K562 (cell line): ENCODE results near the gene GALNT12. TPM values are rescaled to one million over a fixed set of nuclear protein-coding genes. Genes with fewer than 3 reads are reported as not detected.
A peak's percentile ranks its signal among the peaks of the same experiment; 100 is the strongest.

Source experiments
- ARNT ChIP-seq, 2 experiments: fragments of 450-650 bp; IDR thresholded peaks; 2 replicates each; pipeline ENCODE4 v1.6.1; 2016; ENCODE audit warnings: mild to moderate bottlenecking in 1 of 2
- BHLHE40 ChIP-seq: IDR thresholded peaks from 2 replicates; pipeline ENCODE4 v1.6.1; 2011; ENCODE audit warnings: low read length, improper control_type of control experiment
- DLX4 ChIP-seq: fragments of 250-450 bp; sonication (Bioruptor Pico); IDR thresholded peaks from 2 replicates; pipeline ENCODE4 v1.6.1; 2021; ENCODE audit warnings: mild to moderate bottlenecking
- KDM1A ChIP-seq, 2 experiments: fragments of 450-650 bp; IDR thresholded peaks; 2 replicates each; pipeline ENCODE4 v1.6.1; 2016; ENCODE audit warnings: mild to moderate bottlenecking in 2 of 2
- MCM2 ChIP-seq: fragments of 450-650 bp; IDR thresholded peaks from 2 replicates; pipeline ENCODE4 v1.6.1; 2017; ENCODE audit warnings: low read depth, mild to moderate bottlenecking
- MCM7 ChIP-seq, 2 experiments: fragments of 450-650 bp; IDR thresholded peaks; 2 replicates each; pipeline ENCODE4 v1.6.1; 2016 to 2018
- MIER1 ChIP-seq: fragments of 450-650 bp; IDR thresholded peaks from 2 replicates; pipeline ENCODE4 v1.6.1; 2016; ENCODE audit warnings: antibody characterized with exemption, mild to moderate bottlenecking, low read depth
- MITF ChIP-seq: IDR thresholded peaks from 2 replicates; pipeline ENCODE4 v1.6.1; 2014; ENCODE audit warnings: antibody characterized with exemption
- MLX ChIP-seq, 2 experiments: fragments of 450-650 bp in 1 of 2; sonication (generic) in 1 of 2; formaldehyde crosslinking; conservative IDR thresholded peaks; 2 replicates each; pipeline versions ENCODE4 v1.4.0 to v1.8.1; 2020 to 2022; ENCODE audit warnings: mild to moderate bottlenecking in 1 of 2, missing genetic modification reagents in 1 of 2
- MYNN ChIP-seq, 2 experiments: sonication (generic); formaldehyde crosslinking in 1 of 2; IDR thresholded peaks; 2 replicates each; pipeline versions ENCODE4 v1.5.0 to v1.6.1; 2016 to 2020; ENCODE audit warnings: antibody characterized with exemption in 1 of 2, missing genetic modification reagents in 1 of 2
- NFE2L1 ChIP-seq: fragments of 450-650 bp; IDR thresholded peaks from 2 replicates; pipeline ENCODE4 v1.6.1; 2016; ENCODE audit warnings: missing genetic modification characterization, low read depth, mild to moderate bottlenecking, missing compliant biosample characterization, moderate library complexity, borderline replicate concordance
- NFIC ChIP-seq: fragments of 450-650 bp; IDR thresholded peaks from 2 replicates; pipeline ENCODE4 v1.6.1; 2017; ENCODE audit warnings: mild to moderate bottlenecking, inconsistent platforms
- POLR2H ChIP-seq: IDR thresholded peaks from 2 replicates; pipeline ENCODE4 v1.6.1; 2016; ENCODE audit warnings: missing genetic modification characterization, low read depth, mild to moderate bottlenecking, control low read depth, missing compliant biosample characterization, moderate library complexity
- RBM22 ChIP-seq: fragments of 200-400 bp; formaldehyde crosslinking; IDR thresholded peaks from 2 replicates; pipeline ENCODE4 v1.6.1; 2018; ENCODE audit warnings: low read length, low read depth; ENCODE audit not compliant: poor library complexity, severe bottlenecking
- STAT5A ChIP-seq: IDR thresholded peaks from 2 replicates; pipeline ENCODE4 v1.6.1; 2012; ENCODE audit warnings: low read length, inconsistent platforms, borderline replicate concordance
- TOE1 ChIP-seq, 2 experiments: fragments of 450-650 bp in 1 of 2; sonication (generic) in 1 of 2; formaldehyde crosslinking in 1 of 2; IDR thresholded peaks; 2 replicates each; pipeline versions ENCODE4 v1.7.1 to v1.8.0; 2016 to 2022; ENCODE audit warnings: borderline replicate concordance in 2 of 2, mild to moderate bottlenecking in 2 of 2, antibody characterized with exemption in 1 of 2, inconsistent platforms in 1 of 2, low read depth in 1 of 2, missing genetic modification reagents in 1 of 2, moderate library complexity in 1 of 2
- VEZF1 ChIP-seq: fragments of 200-800 bp; sonication (Bioruptor generic); IDR thresholded peaks from 2 replicates; pipeline ENCODE4 v1.6.1; 2017; ENCODE audit warnings: missing genetic modification characterization, missing compliant biosample characterization
- ZBTB9 ChIP-seq: fragments of 450-650 bp; formaldehyde crosslinking; IDR thresholded peaks from 2 replicates; pipeline ENCODE4 v1.4.0; 2020; ENCODE audit warnings: mild to moderate bottlenecking, moderate library complexity
- ZNF212 ChIP-seq: fragments of 450-650 bp; formaldehyde crosslinking; IDR thresholded peaks from 2 replicates; pipeline ENCODE4 v1.4.0; 2020; ENCODE audit warnings: mild to moderate bottlenecking
- ZNF224 ChIP-seq: sonication (generic); formaldehyde crosslinking; IDR thresholded peaks from 2 replicates; pipeline ENCODE4 v1.8.0; 2022; ENCODE audit warnings: mild to moderate bottlenecking, missing genetic modification reagents
- ZNF232 ChIP-seq: sonication (generic); formaldehyde crosslinking; IDR thresholded peaks from 2 replicates; pipeline ENCODE4 v1.8.0; 2022; ENCODE audit warnings: mild to moderate bottlenecking, missing genetic modification reagents
- ZNF436 ChIP-seq: fragments of 250-450, 450-650 bp; sonication (Bioruptor Pico); formaldehyde crosslinking; IDR thresholded peaks from 2 replicates; pipeline ENCODE4 v1.7.0; 2020; ENCODE audit warnings: mild to moderate bottlenecking
- ZNF75A ChIP-seq: fragments of 450-650 bp; formaldehyde crosslinking; IDR thresholded peaks from 2 replicates; pipeline ENCODE4 v1.4.0; 2020; ENCODE audit warnings: mild to moderate bottlenecking
- polyA plus RNA-seq, 8 experiments: library from polyadenylated mRNA; depleted of rRNA in 4 of 8; stranded (reverse) in 5 of 8; unstranded in 3 of 8; fragments of >200 nt; fragmentation: Nextera tagmentation in 2 of 8; fragmentation: Illumina TruSeq in 1 of 8; extraction: Ambion mirVana in 2 of 8; extraction: Trizol in 1 of 8; gene quantifications; 2 replicates each; pipeline versions ENCODE4 v1.2.1 to v1.2.3, GENCODE V29; 2011 to 2014; ENCODE audit warnings: inconsistent platforms in 1 of 8, missing spikeins in 1 of 8
- total RNA-seq, 7 experiments: library from RNA; depleted of rRNA in 6 of 7; stranded (reverse); fragments of >200 nt in 6 of 7; fragmentation: Illumina TruSeq in 2 of 7; extraction: Trizol in 2 of 7; gene quantifications; 2 replicates each; pipeline versions ENCODE4 v1.2.1 to v1.2.3, GENCODE V29; 2011 to 2021; ENCODE audit warnings: low replicate concordance in 1 of 7

GALNT12 gene
- total and polyA plus RNA-seq, 9 of the 15 experiments (the other 6 are each of a cell fraction or from before 2014, with no cell fraction given), result 29.7 to 82.9 (median 44.2) TPM

- peak; percentile 43; the same call in 1 of the 2 replicates for TF ChIP-seq VEZF1
- TF ChIP-seq NFE2L1 (tag), result no peak
- peak in 1 of 2 experiments; percentile 78; a peak in 2 of 4 replicates for TF ChIP-seq KDM1A (IDR thresholded peaks at IDR 0.05)
- no peak for TF ChIP-seq ZNF224 (CRISPR knock-in tag)
- TF ChIP-seq ZNF232 (CRISPR knock-in tag), result no peak
- no peak for TF ChIP-seq MCM2
- no peak for TF ChIP-seq MYNN (IDR thresholded peaks at IDR 0.05)
- TF ChIP-seq MYNN (CRISPR knock-in tag; IDR thresholded peaks at IDR 0.05), result no peak
- no peak for TF ChIP-seq MCM7 (IDR thresholded peaks at IDR 0.05)
- TF ChIP-seq BHLHE40, result 0 out of 2 replicates have a peak, but pooled peaks have one; percentile 21
- peak; percentile 51; the same call in 1 of the 2 replicates for TF ChIP-seq TOE1 (IDR thresholded peaks at IDR 0.05; ENCODE audit: borderline replicate concordance)
- TF ChIP-seq TOE1 (CRISPR knock-in tag; IDR thresholded peaks at IDR 0.05; ENCODE audit: borderline replicate concordance, low read depth), result no peak
- TF ChIP-seq STAT5A, result 0 out of 2 replicates have a peak, but pooled peaks have one; percentile 16
- no peak for TF ChIP-seq ARNT (IDR thresholded peaks at IDR 0.05)
- TF ChIP-seq ZNF212 (CRISPR knock-in tag), result no peak
- peak; percentile 70 for TF ChIP-seq NFIC
- TF ChIP-seq RBM22, result no peak
- peak; percentile 71; the same call in 1 of the 2 replicates for TF ChIP-seq ZNF75A (CRISPR knock-in tag)
- TF ChIP-seq DLX4 (CRISPR knock-in tag), result no peak
- TF ChIP-seq ZBTB9, result peak; percentile 81; the same call in 1 of the 2 replicates
- no peak for TF ChIP-seq ZNF436 (CRISPR knock-in tag)
- no peak for TF ChIP-seq MITF
- peak; percentile 75; the same call in 1 of the 2 replicates for TF ChIP-seq POLR2H (tag)
- no peak for TF ChIP-seq MLX (CRISPR knock-in tag; conservative IDR thresholded peaks at IDR 0.05)
- no peak for TF ChIP-seq MIER1
Observed at GRCh38 chr9:98867429-98868168, 60.1 kb downstream of the GALNT12 start (continued).
